Loucy (cell line): ENCODE results near the gene RDH8.

Experiments
- H2AFZ ChIP-seq: fragments of 200-600 bp; sonication (generic); 2 replicates; pipeline ENCODE4 v1.6.0; 2016; ENCODE audit warnings: antibody characterized with exemption, mild to moderate bottlenecking, low read length, moderate library complexity
- H3F3A ChIP-seq: fragments of 200-600 bp; 2 replicates; pipeline ENCODE4 v1.6.0; 2016; ENCODE audit warnings: antibody characterized with exemption, low read depth, mild to moderate bottlenecking
- H3K27me3 ChIP-seq: fragments of 200-600 bp; sonication (generic); 2 replicates; pipeline ENCODE4 v1.6.1; 2014; ENCODE audit warnings: low read length, mild to moderate bottlenecking; ENCODE audit not compliant: insufficient read depth, poor library complexity, severe bottlenecking
- H3K36me3 ChIP-seq: fragments of 200-600 bp; sonication (generic); 2 replicates; pipeline ENCODE4 v1.6.1; 2016; ENCODE audit warnings: low read length; ENCODE audit not compliant: insufficient read depth
- H3K4me1 ChIP-seq: fragments of 200-600 bp; sonication (generic); 2 replicates; pipeline ENCODE4 v1.5.1; 2014; ENCODE audit warnings: low read length, mild to moderate bottlenecking; ENCODE audit not compliant: insufficient read depth, poor library complexity, severe bottlenecking
- H3K4me2 ChIP-seq: fragments of 200-600 bp; sonication (generic); 2 replicates; pipeline ENCODE4 v1.6.0; 2014; ENCODE audit warnings: antibody characterized with exemption, low read length, low read depth, mild to moderate bottlenecking; ENCODE audit not compliant: poor library complexity, severe bottlenecking
- H3K4me3 ChIP-seq: fragments of 200-600 bp; sonication (generic); 2 replicates; pipeline ENCODE4 v1.5.1; 2014; ENCODE audit warnings: low read length, mild to moderate bottlenecking, mixed read lengths; ENCODE audit not compliant: poor library complexity, severe bottlenecking
- H3K79me2 ChIP-seq: fragments of 200-600 bp; sonication (generic); 2 replicates; pipeline ENCODE4 v1.6.1; 2014; ENCODE audit warnings: low read length; ENCODE audit not compliant: insufficient read depth
- H3K9ac ChIP-seq: fragments of 200-600 bp; sonication (generic); 2 replicates; pipeline ENCODE4 v1.6.0; 2014; ENCODE audit warnings: mild to moderate bottlenecking, low read depth, low read length, moderate library complexity; ENCODE audit not compliant: poor library complexity, severe bottlenecking
- H3K9me2 ChIP-seq: fragments of 200-600 bp; sonication (generic); replicated peaks from 2 replicates; pipeline ENCODE4 v1.6.1; 2016; ENCODE audit warnings: low read depth, low read length, mixed read lengths
- H3K9me3 ChIP-seq: fragments of 200-600 bp; sonication (generic); 2 replicates; pipeline ENCODE4 v1.6.1; 2014; ENCODE audit warnings: mild to moderate bottlenecking, antibody characterized with exemption, low read length, low read depth; ENCODE audit not compliant: insufficient read depth
- H4K20me1 ChIP-seq: fragments of 200-600 bp; sonication (generic); 2 replicates; pipeline ENCODE4 v1.6.0; 2014; ENCODE audit warnings: antibody characterized with exemption, low read length, mild to moderate bottlenecking; ENCODE audit not compliant: insufficient read depth, poor library complexity, severe bottlenecking
- CTCF ChIP-seq: fragments of 200-600 bp; sonication (generic); conservative IDR thresholded peaks from 2 replicates; pipeline ENCODE4 v1.5.1; 2014; ENCODE audit warnings: mild to moderate bottlenecking, antibody characterized with exemption, low read length
- EZH2phosphoT487 ChIP-seq: fragments of 200-600 bp; IDR thresholded peaks from 2 replicates; pipeline ENCODE4 v1.6.1; 2018; ENCODE audit warnings: antibody characterized with exemption, mild to moderate bottlenecking, moderate library complexity, borderline replicate concordance

The RDH8 gene

GRCh38 chr19:9991425-9992191 lies 21.7 kb upstream of the RDH8 start:
- Histone ChIP-seq H2AFZ (no peak overlapping the region), H3K9me3 (no peaks in the 10 kb centered on the region), H3K9ac (no peak overlapping the region), H4K20me1 (no peaks in the 10 kb centered on the region), H3F3A (no peaks in the 10 kb centered on the region), H3K27me3 (no peaks in the 10 kb centered on the region), H3K4me2 (no peak overlapping the region), H3K36me3 (no peaks in the 10 kb centered on the region), H3K4me3 (no peak overlapping the region), H3K9me2 (no peaks in the 10 kb centered on the region), H3K4me1 (no peaks in the 10 kb centered on the region), H3K79me2 (no peaks in the 10 kb centered on the region)
- no peak for TF ChIP-seq CTCF
- TF ChIP-seq EZH2phosphoT487: no peak

- Histone ChIP-seq H3K79me2 (no peaks in the 10 kb centered on the region), H3K9me3 (no peaks in the 10 kb centered on the region), H3K36me3 (no peaks in the 10 kb centered on the region), H3K27me3 (no peaks in the 10 kb centered on the region), H3K4me3 (no peak overlapping the region), H3K4me1 (no peaks in the 10 kb centered on the region), H3K9me2 (no peaks in the 10 kb centered on the region), H3F3A (no peaks in the 10 kb centered on the region), H4K20me1 (no peaks in the 10 kb centered on the region), H3K4me2 (no peak overlapping the region), H2AFZ (no peak overlapping the region), H3K9ac (no peak overlapping the region)
- no peak for TF ChIP-seq CTCF
- no peak for TF ChIP-seq EZH2phosphoT487
Measured at GRCh38 chr19:9995084-9995483, 18.2 kb upstream of the RDH8 start.

GRCh38 chr19:9995999-9996398 lies 17.3 kb upstream of the RDH8 start:
- Histone ChIP-seq H3F3A (no peaks in the 10 kb centered on the region), H3K36me3 (no peaks in the 10 kb centered on the region), H3K27me3 (no peaks in the 10 kb centered on the region), H3K4me1 (no peaks in the 10 kb centered on the region), H3K9me3 (no peaks in the 10 kb centered on the region), H2AFZ (no peak overlapping the region), H4K20me1 (no peaks in the 10 kb centered on the region), H3K9me2 (no peaks in the 10 kb centered on the region), H3K4me2 (no peak overlapping the region), H3K79me2 (no peaks in the 10 kb centered on the region), H3K9ac (no peak overlapping the region), H3K4me3 (no peak overlapping the region)
- TF ChIP-seq EZH2phosphoT487 (no peak), CTCF (no peak)
